ENCODE results near the gene GNB1. TPM values are rescaled to one million over a fixed set of nuclear protein-coding genes. Genes with fewer than 3 reads are reported as not detected.

The GNB1 gene
- total RNA-seq, 1 donor from 2014 or later: 398 TPM

GRCh38 chr1:1883092-1883873, 7.6 kb downstream of the GNB1 start:
- DNase-seq (ENCODE audit: low spot score): no peak
- Mint-ChIP-seq H3K4me1 (ENCODE audit: low read depth) (peaks cover 42% of the 10 kb centered on the region), H3K4me3 (no peak overlapping the region), H3K27me3 (ENCODE audit: insufficient read depth) (no peaks in the 10 kb centered on the region), H3K27ac (no peak overlapping the region), H3K36me3 (ENCODE audit: low read depth) (peaks cover 20% of the 10 kb centered on the region), H3K9me3 (no peaks in the 10 kb centered on the region)
- intact Hi-C loops (cut with micrococcal nuclease): no loop called here

DNA sequence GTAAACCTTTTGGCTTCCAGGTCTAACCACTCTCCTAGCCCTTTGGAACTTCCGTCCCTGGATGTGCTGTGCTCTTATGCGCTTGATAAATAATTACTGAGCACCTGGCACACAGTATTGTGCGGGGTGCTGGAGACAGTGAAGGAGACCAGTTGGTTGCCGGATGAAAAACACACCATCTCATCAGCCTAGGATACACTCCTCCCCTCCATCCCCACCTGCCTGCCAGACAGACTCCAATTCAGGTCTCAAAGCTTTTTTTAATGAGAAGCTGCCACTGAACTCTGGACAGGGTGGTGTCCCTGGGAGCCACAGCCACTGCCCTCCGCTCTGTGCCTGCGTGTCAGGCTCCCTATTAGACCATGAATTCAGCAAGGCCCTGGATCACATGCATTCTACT, 9.2 kb downstream of the GNB1 start:
- DNase-seq (ENCODE audit: low spot score): no peak
- peaks cover 18% of the 10 kb centered on the region for H3K36me3 Mint-ChIP-seq (ENCODE audit: low read depth)
- intact Hi-C loops (cut with micrococcal nuclease): no loop called here
- H3K4me1 Mint-ChIP-seq (ENCODE audit: low read depth): peaks cover 38% of the 10 kb centered on the region
- H3K4me3 Mint-ChIP-seq: no peak overlapping the region
- H3K27ac Mint-ChIP-seq: no peak overlapping the region
- H3K27me3 Mint-ChIP-seq (ENCODE audit: insufficient read depth): no peaks in the 10 kb centered on the region
- H3K9me3 Mint-ChIP-seq: no peaks in the 10 kb centered on the region

- peaks cover 24% of the 10 kb centered on the region for H3K36me3 Mint-ChIP-seq (ENCODE audit: low read depth)
- H3K4me3 Mint-ChIP-seq: no peak overlapping the region
- no peak for DNase-seq (ENCODE audit: low spot score)
- no peak overlapping the region for H3K27ac Mint-ChIP-seq
- peaks cover 42% of the 10 kb centered on the region for H3K4me1 Mint-ChIP-seq (ENCODE audit: low read depth)
- no peaks in the 10 kb centered on the region for H3K9me3 Mint-ChIP-seq
- no peaks in the 10 kb centered on the region for H3K27me3 Mint-ChIP-seq (ENCODE audit: insufficient read depth)
- intact Hi-C loops (cut with micrococcal nuclease): no loop called here
Observed at GRCh38 chr1:1880617-1881312, 10.1 kb downstream of the GNB1 start.

DNA sequence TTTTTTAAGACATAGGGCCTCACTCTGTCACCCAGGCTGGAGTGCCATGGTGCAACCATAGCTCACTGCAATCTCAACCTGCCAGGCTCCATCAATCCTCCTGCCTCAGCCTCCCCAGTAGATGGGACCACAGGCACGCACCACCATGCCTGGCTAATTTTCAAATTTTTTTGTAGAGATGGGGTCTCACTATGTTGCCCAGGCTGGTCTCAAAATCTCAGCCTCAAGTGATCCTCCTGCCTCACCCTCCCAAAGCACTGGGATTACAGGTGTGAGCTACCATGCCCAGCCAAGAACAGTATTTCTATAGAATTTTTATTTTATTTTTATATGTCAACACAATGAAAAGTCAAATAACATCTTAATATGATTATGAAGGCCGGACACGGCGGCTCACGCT, 10.9 kb downstream of the GNB1 start:
- H3K9me3 Mint-ChIP-seq: no peaks in the 10 kb centered on the region
- peaks cover 47% of the 10 kb centered on the region for H3K4me1 Mint-ChIP-seq (ENCODE audit: low read depth)
- no peak for DNase-seq (ENCODE audit: low spot score)
- H3K36me3 Mint-ChIP-seq (ENCODE audit: low read depth): peaks cover 29% of the 10 kb centered on the region
- H3K27ac Mint-ChIP-seq: no peak overlapping the region
- intact Hi-C loops (cut with micrococcal nuclease): loop anchor here (5.0 kb wide), 1 partner anchor 38 kb away; no protein-coding TSS in a partner anchor
- no peak overlapping the region for H3K4me3 Mint-ChIP-seq
- no peaks in the 10 kb centered on the region for H3K27me3 Mint-ChIP-seq (ENCODE audit: insufficient read depth)

- Mint-ChIP-seq H3K4me1 (ENCODE audit: low read depth) (peaks cover 48% of the 10 kb centered on the region), H3K27ac (peak overlapping the region; percentile 10), H3K9me3 (no peaks in the 10 kb centered on the region), H3K36me3 (ENCODE audit: low read depth) (peaks cover 31% of the 10 kb centered on the region), H3K4me3 (no peak overlapping the region), H3K27me3 (ENCODE audit: insufficient read depth) (no peaks in the 10 kb centered on the region)
- intact Hi-C loops (cut with micrococcal nuclease): loop anchor here (2.0 to 5.0 kb wide), 2 partner anchors 13 to 36 kb away; partner anchors contain the start of gene GNB1
- no peak for DNase-seq (ENCODE audit: low spot score)
Observed at GRCh38 chr1:1877865-1878436, 12.9 kb downstream of the GNB1 start.

DNA sequence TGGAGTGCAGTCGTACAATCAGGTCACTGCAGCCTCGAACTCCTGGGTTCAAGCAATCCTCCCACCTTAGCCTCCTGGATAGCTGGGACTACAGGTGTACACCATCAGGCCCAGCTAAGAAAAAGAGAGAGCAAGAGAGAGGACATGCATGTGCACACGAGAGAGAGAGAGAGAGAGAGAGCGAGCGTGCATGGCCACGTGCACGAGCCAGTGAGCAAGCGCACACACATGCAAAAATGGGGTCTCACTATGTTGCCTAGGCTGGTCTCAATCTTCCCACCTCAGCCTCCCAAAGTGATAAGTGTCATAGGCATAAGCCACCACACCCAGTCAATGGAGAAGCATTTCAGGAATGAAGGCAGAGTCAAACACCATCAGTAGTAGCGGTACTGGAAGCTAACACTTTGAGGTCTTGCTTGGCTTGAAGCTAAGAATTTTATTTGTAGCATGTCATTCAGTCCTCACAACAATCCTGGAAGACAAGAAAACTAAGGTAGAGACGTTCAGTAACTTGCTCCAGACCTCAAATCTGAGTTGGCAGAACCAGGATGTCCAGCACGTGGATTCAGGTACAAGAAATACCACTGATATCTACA, 14.5 kb downstream of the GNB1 start:
- Mint-ChIP-seq H3K27ac (peak overlapping the region; percentile 89), H3K9me3 (no peaks in the 10 kb centered on the region), H3K27me3 (ENCODE audit: insufficient read depth) (no peaks in the 10 kb centered on the region), H3K36me3 (ENCODE audit: low read depth) (peaks cover 39% of the 10 kb centered on the region), H3K4me1 (ENCODE audit: low read depth) (peaks cover 58% of the 10 kb centered on the region), H3K4me3 (peak overlapping the region; percentile 58)
- DNase-seq (ENCODE audit: low spot score): no peak
- intact Hi-C loops (cut with micrococcal nuclease): loop anchor here (2.0 to 5.0 kb wide), 2 partner anchors 14 to 34 kb away; partner anchors contain the start of gene GNB1

DNA sequence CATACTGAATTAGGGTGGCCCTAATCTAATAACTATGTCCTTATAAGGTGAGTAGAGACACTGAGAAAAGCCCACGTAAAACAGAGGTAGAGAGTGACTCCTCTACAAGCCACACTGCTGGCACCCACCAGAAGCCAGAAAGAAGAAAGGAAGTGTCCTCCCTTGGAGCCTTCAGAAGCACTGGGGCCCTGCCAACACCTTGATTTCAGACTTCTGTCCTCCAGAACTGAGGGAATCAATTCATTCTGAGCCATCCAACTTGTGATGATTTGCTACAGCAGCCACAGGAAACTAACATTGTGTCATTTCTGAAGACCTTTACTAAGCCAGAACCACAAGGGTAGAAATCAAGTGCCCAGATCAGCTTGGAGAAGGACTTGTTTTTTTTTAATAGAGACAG, 15.0 kb downstream of the GNB1 start:
- no peak for DNase-seq (ENCODE audit: low spot score)
- Mint-ChIP-seq H3K36me3 (ENCODE audit: low read depth) (peaks cover 42% of the 10 kb centered on the region), H3K9me3 (no peaks in the 10 kb centered on the region), H3K27ac (peak overlapping the region; percentile 89), H3K4me1 (ENCODE audit: low read depth) (peaks cover 58% of the 10 kb centered on the region), H3K27me3 (ENCODE audit: insufficient read depth) (no peaks in the 10 kb centered on the region), H3K4me3 (peak overlapping the region; percentile 58)
- intact Hi-C loops (cut with micrococcal nuclease): loop anchor here (2.0 to 5.0 kb wide), 2 partner anchors 15 to 34 kb away; partner anchors contain the start of gene GNB1

DNA sequence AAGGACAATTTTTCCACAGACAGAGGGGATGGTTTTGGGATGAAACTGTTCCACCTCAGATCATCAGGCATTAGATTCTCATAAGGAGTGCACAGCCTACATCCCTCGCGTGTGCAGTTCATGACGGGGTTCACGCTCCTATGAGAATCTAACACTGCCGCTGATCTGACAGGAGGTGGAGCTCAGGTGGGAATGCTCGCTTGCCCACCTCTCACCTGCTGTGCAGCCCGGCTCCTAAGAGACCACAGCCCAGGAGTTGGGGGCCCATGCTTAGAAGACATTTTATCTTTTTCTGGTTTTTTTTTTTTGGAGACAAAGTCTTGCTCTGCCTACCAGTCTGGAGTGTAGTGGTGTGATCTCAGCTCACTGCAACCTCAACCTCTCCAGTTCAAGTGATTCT, 16.0 kb downstream of the GNB1 start:
- no peak for DNase-seq (ENCODE audit: low spot score)
- H3K36me3 Mint-ChIP-seq (ENCODE audit: low read depth): peaks cover 43% of the 10 kb centered on the region
- H3K4me1 Mint-ChIP-seq (ENCODE audit: low read depth): peaks cover 55% of the 10 kb centered on the region
- no peak overlapping the region for H3K27ac Mint-ChIP-seq
- no peak overlapping the region for H3K4me3 Mint-ChIP-seq
- intact Hi-C loops (cut with micrococcal nuclease): loop anchor here (5.0 kb wide), 1 partner anchor 33 kb away; no protein-coding TSS in a partner anchor
- no peaks in the 10 kb centered on the region for H3K9me3 Mint-ChIP-seq
- H3K27me3 Mint-ChIP-seq (ENCODE audit: insufficient read depth): no peaks in the 10 kb centered on the region

DNA sequence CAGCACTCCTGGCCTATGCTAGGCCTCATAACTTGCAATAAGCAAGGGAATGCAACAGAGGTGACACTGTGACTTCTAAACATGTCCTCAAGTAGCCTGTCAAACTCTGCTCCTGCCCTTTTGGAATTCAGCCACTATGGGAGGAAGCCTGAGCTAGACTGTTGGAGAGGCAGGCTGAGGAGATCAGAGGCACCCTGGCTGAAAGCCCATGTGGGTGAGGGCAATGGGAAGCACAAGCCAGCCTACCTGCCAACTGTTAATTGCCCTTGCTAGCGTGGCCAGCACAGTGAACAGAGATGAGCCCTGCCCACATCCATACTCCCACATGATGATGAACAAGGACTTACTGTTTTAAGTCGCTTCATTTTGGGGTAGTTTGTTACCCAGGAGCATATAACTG, 17.7 kb downstream of the GNB1 start:
- intact Hi-C loops (cut with micrococcal nuclease): no loop called here
- H3K36me3 Mint-ChIP-seq (ENCODE audit: low read depth): peaks cover 40% of the 10 kb centered on the region
- no peak overlapping the region for H3K27ac Mint-ChIP-seq
- no peak overlapping the region for H3K4me3 Mint-ChIP-seq
- no peaks in the 10 kb centered on the region for H3K9me3 Mint-ChIP-seq
- H3K27me3 Mint-ChIP-seq (ENCODE audit: insufficient read depth): no peaks in the 10 kb centered on the region
- peaks cover 52% of the 10 kb centered on the region for H3K4me1 Mint-ChIP-seq (ENCODE audit: low read depth)
- no peak for DNase-seq (ENCODE audit: low spot score)

GRCh38 chr1:1872329-1872994, 18.4 kb downstream of the GNB1 start:
- peak overlapping the region; percentile 58 for H3K27ac Mint-ChIP-seq
- peaks cover 34% of the 10 kb centered on the region for H3K36me3 Mint-ChIP-seq (ENCODE audit: low read depth)
- H3K4me1 Mint-ChIP-seq (ENCODE audit: low read depth): peaks cover 45% of the 10 kb centered on the region

DNA sequence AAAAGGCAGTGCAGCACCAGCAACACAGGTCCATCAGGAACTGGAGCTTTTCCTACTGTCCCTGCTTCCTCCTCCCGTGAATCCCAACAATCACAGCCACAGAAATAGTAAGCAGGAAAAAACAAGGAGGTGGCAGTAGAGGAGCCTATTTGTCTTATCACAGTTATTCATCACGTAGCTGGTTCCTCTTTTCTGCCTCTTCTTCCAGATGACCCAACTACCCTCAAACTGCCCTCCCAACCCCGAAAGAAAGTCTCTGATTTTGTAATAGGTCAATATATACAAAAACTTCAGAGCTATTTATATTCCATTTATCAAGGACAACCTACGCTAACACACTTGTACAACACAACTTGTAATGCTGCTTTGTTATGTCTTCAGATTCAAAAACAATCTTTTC, 21.4 kb downstream of the GNB1 start:
- Mint-ChIP-seq H3K9me3 (no peaks in the 10 kb centered on the region), H3K27ac (no peak overlapping the region), H3K4me1 (ENCODE audit: low read depth) (peaks cover 29% of the 10 kb centered on the region)

More at GRCh38 chr1:1872329-1872994, 18.4 kb downstream of the GNB1 start:
- DNase-seq (ENCODE audit: low spot score): no peak
- Mint-ChIP-seq H3K9me3 (no peaks in the 10 kb centered on the region), H3K4me3 (no peak overlapping the region), H3K27me3 (ENCODE audit: insufficient read depth) (no peaks in the 10 kb centered on the region)
- intact Hi-C loops (cut with micrococcal nuclease): no loop called here

DNA sequence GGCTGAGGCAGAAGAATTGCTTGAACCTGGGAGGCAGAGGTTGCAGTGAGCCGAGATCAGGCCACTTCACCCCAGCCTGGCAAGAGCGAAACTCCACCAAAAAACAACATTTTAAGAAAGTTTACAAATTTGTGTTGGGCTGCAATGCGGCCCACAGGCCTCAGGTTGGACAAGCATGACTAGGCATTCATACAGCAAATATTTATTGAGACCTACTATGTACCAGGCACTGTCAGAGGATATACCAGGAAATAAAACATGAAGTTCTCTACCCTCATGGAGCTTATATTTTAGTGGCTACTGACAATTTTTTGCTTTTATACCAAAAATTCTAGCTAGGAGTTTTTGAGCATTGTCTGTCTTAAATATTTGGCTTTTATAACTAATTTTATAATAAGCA, 23.7 kb downstream of the GNB1 start:
- Mint-ChIP-seq H3K9me3 (no peaks in the 10 kb centered on the region), H3K36me3 (ENCODE audit: low read depth) (peaks cover 23% of the 10 kb centered on the region), H3K4me3 (no peak overlapping the region), H3K4me1 (ENCODE audit: low read depth) (peaks cover 31% of the 10 kb centered on the region), H3K27me3 (ENCODE audit: insufficient read depth) (no peaks in the 10 kb centered on the region), H3K27ac (no peak overlapping the region)
- intact Hi-C loops (cut with micrococcal nuclease): no loop called here
- no peak for DNase-seq (ENCODE audit: low spot score)

More for the DNA sequence above, 21.4 kb downstream of the GNB1 start:
- Mint-ChIP-seq H3K27me3 (ENCODE audit: insufficient read depth) (no peaks in the 10 kb centered on the region), H3K36me3 (ENCODE audit: low read depth) (peaks cover 23% of the 10 kb centered on the region), H3K4me3 (no peak overlapping the region)
- no peak for DNase-seq (ENCODE audit: low spot score)
- intact Hi-C loops (cut with micrococcal nuclease): no loop called here

Measured in activated T-helper 1 cell treated with anti-CD3 and anti-CD28 coated beads, Interleukin-12 subunit alpha, Interleukin-12 subunit beta, Interleukin-2, Interleukin-4 antibody, amounts not matched to agents 30 ng/mL and 10 ng/mL and 1 ng/mL, durations not matched to agents 14 hours and 24 hours and 36 hours (primary cell).